Epithelial cell of prostate (primary cell): ENCODE results near the gene MTCL3.
A peak's percentile ranks its signal among the peaks of the same experiment; 100 is the strongest.

Experiments used
- DNase-seq: peaks from one replicate; pipeline ENCODE4 v3.0.0-alpha.2; 2011; ENCODE audit warnings: low read depth, low spot score
- H3K27ac ChIP-seq: fragments of 450-650 bp; 2 replicates; pipeline ENCODE4 v1.5.1; 2017; ENCODE audit warnings: mild to moderate bottlenecking

The MTCL3 gene

DNA sequence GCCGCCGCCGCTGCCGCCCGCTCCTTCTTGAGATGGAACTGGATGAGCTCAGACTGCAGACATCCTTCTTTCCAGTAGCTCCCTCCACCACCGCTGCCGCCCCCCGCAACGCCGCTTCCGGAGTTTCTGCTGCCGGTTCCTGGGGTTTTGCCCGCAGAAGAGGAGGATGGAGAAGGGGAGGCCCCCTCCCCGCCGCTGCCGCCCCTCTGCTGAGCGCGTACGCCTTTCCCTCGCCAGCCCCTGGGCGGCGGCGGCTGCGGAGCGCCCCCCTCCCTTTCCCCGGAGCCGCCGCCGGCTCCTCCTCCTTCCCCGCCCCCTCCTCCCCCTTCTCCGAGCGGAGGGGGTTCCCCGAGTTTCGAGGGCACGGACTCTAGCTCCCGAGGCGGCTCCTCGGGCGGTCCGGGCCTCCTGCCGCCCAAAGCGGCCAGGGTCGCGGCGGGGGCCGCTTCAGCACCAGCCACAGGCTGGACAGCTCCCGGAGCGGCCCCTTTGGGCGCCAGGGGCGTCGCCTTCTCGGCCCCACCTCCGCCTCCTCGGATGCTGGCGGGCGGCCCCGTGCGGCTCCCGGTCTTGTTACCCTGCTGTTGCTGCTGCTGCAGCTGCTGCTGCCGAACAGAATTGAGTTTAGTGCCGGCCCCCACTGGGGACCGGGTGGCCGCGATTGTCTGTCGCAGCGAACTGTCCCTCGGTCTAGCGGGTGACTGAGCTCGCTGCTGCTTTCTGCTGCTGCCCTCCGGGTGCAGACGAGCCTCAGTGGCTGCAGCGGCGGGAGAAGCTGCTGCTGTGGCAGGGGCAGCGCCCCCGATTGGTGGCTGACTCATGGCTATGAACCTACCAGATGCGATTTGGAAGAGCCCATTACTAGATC is 3.1 kb downstream of the MTCL3 start:
- DNase-seq: no peak
- no peak overlapping the region for H3K27ac ChIP-seq

DNA sequence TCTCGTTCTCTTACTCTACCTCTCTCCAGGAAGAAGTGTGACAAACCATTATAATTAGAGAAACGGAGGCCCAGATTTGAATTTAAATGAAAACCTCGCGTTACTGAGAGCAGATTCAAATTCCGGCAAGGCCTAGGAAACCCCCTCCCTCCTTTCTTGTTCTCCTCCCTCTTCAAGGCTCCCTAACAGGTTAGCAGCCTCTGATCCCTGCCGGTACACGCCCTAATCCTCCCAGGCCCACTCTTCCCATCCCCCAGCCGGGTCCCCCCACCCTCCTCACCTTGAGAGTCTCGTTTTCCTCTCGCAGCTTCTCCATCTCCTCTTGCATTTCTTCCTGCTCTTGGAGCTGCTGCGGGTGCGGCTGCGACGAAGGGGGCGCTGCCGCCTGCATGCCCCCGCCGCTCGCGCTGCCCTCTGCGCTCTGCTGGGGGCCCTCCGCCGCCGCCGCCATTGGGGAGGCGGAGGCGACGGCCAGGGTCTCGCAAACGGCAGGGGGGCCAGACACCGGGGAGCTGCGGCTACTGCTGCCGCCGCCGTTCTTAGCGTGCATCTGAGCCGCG is 3.8 kb downstream of the MTCL3 start:
- no peak overlapping the region for H3K27ac ChIP-seq

GRCh38 chr6:127514773-127515227 is 4.3 kb downstream of the MTCL3 start:
- no peak overlapping the region for H3K27ac ChIP-seq
- DNase-seq: no peak

More for the DNA sequence above, 3.8 kb downstream of the MTCL3 start:
- no peak for DNase-seq

GRCh38 chr6:127514179-127514772 is 4.9 kb downstream of the MTCL3 start:
- DNase-seq: no peak
- no peak overlapping the region for H3K27ac ChIP-seq

GRCh38 chr6:127513425-127513824 is 5.7 kb downstream of the MTCL3 start:
- no peak for DNase-seq
- no peak overlapping the region for H3K27ac ChIP-seq

DNA sequence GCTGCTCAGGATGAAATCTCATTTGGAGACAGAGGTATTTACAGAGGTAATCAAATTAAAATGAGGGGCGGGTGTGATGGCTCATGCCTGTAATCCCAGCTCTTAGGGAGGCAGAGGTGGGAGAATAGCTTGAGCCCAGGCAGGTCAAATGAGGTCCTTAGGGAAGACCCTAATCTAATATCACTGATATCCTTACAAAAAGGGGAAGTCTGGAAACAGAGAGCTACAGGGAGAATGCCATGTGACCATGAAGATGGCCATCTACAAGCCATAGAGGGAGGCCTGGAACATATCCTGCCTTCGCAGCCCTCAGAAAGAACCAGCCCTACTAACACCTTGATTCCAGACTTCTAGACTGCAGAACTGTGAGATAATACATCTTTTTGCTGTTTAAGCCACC is 8.3 kb downstream of the MTCL3 start:
- no peak for DNase-seq
- H3K27ac ChIP-seq: no peak overlapping the region

DNA sequence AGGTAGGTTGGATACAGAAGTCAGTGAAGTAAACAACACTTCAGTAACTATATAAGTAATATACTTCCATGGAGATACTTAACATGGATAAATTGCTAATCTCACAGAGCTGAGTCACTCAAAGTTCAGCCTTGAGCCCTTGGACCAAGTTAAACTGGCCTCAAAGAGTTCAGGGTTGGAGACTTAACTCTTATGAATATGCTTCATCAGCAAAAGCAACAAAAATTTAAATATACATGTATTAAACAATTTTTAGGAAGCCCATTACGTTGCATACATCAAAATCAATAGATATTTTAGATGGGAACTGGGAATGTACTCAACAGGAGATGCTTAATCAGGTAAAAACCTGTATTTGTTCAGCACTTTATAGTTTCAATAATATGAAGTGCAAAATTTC is 12.2 kb downstream of the MTCL3 start:
- H3K27ac ChIP-seq: no peak overlapping the region
- DNase-seq: no peak

GRCh38 chr6:127503022-127503421 is 16.1 kb downstream of the MTCL3 start:
- DNase-seq: no peak
- no peak overlapping the region for H3K27ac ChIP-seq

DNA sequence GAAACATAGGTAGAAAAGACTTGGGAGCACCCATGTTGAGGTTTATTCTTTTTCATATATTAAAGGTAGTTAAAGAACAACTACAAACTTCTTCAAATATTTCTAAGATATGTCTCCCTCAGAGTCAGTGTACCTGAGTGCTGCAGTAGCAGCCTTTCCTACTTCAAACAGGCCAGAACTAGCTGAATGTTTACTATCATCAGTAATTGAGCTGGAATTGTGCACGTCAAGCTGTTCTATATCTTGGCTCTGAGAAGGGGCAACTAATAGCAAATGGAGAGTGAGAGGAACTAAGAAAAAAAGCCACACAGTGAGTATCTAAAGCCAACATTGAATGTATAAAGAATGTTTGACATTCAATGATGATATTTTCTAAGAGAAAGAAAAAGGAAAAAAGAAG is 21.7 kb downstream of the MTCL3 start:
- no peak for DNase-seq
- no peak overlapping the region for H3K27ac ChIP-seq

DNA sequence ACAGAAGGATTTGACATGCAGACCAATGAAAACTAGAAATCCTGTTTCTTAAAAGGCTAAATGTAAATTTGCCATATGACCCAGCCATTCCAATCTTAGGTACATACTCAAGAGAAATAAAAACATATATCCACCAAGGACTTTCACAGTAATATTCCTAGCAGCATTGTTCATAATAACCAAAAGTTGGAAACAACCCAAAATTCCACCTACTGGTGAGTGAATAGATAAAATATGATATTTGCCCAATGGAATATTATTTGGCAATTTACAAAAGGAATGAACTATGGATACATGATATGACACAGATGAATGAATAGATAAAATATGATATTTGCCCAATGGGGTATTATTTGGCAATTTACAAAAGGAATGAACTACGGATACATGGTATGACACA is 22.7 kb downstream of the MTCL3 start:
- no peak overlapping the region for H3K27ac ChIP-seq
- no peak for DNase-seq

DNA sequence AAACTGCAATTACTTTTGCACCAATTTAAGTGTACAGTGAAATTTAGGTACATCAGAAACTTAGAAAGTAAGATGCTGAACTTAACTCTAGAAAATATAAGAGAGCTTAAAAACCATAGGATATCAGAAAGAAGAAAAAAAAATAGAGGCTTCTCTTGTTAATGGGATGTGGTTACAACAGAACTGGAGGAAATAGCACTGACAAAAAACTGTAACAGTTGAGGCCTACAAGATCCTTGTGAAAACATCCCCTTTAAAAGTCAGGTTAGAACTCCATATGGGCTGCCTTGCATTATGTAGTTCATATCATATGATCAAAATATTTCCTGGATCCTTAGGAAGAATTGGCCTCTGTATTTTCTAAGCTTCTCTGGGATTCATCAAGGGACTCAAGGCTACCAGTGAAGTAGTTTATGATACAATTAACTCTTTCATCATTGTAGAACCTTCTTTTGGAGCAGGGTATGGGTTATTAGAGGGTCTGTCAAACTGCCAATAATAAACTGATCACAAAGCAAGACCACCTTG is 24.8 kb downstream of the MTCL3 start:
- no peak for DNase-seq
- no peak overlapping the region for H3K27ac ChIP-seq

DNA sequence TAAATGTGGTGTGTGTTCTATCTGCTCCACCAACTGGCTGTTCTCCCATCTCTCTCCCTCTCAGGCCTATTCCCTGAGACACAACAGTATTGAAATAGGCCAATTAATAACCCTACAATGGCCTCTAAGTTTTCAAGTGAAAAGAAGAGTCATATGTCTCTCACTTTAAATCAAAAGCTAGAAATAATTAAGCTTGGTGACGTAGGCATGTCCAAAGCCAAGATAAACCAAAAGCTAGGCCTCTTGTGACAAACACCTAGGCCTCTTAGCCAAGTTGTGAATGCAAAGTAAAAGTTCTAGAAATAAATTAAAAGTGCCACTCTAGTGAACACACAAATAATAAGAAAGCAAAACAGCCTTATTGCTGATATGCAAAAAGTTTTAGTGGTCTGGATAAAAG is 29.9 kb downstream of the MTCL3 start:
- no peak for DNase-seq
- H3K27ac ChIP-seq: no peak overlapping the region

GRCh38 chr6:127486934-127487333 is 32.2 kb downstream of the MTCL3 start:
- no peak overlapping the region for H3K27ac ChIP-seq
- no peak for DNase-seq

DNA sequence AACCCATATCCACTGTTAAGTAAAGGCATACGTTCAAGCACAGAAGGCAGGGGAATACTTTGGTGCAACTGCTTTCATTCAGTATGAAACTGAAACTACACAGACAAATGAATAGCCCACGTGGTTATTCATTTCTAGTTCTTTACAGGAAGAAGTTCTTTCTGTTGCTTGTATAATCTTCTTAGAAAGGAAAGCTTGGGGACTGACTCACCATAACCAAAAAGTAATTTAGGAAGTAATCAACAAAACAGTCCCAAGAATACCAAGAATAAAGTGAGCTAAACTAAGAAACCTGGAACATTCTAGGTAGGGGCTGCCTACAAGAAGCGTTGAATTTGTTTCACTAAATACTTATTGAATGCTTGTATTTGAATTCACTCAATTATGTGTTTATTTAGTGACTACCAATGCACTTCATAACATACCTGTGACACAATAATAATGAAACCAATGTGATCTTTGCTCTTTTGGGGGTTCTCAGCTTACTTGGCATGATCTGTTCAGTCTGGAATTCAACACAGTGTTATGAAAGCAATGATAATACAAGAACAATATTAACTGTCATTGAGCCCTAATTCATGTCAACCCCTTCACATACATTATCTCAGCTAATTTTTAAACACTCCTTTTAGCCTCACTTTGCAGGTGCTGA is 34.8 kb downstream of the MTCL3 start:
- DNase-seq: peak; percentile 20
- H3K27ac ChIP-seq: peak overlapping the region; percentile 50

- peak overlapping the region; percentile 50 for H3K27ac ChIP-seq
- no peak for DNase-seq
Measured at GRCh38 chr6:127483399-127484055, 35.6 kb downstream of the MTCL3 start.

- no peak for DNase-seq
- H3K27ac ChIP-seq: peak overlapping the region; percentile 17
Measured at GRCh38 chr6:127482325-127482724, 36.8 kb downstream of the MTCL3 start.

DNA sequence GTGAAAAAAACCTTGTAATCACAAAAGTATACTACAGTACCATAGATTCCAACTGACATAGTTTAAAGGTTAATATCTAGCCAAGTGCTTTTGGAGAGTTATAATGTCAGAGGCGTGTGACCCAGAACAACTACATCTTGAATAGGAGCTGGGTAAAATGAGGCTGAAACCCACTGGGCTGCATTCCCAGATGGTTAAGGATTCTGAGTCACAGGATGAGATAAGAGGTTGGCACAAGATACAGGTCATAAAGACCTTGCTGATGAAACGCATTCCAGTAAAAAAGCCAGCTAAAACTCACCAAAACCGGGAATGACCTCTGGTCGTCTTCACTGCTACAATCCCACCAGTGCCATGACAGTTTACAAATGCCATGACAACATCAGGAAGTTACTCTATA is 37.5 kb downstream of the MTCL3 start:
- no peak for DNase-seq
- peak overlapping the region; percentile 17 for H3K27ac ChIP-seq

DNA sequence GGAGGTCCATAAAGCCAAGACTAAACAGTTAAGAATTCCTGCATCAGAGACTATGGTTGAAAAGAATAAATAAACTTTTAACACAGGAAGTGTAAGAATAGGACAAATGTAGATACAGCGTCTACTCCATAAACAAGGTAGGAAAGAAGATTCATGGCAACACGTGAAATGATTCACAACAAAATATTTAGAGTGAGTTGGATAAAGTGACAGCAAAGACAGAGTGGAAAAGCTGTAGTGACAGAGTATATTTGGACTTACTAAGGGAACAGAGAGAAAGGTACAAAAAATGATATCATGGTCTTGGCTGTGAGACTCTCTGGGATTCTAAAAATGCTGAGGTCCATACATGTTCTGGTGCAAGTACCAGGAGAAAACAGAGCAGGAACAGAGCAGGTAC is 38.0 kb downstream of the MTCL3 start:
- no peak overlapping the region for H3K27ac ChIP-seq

DNA sequence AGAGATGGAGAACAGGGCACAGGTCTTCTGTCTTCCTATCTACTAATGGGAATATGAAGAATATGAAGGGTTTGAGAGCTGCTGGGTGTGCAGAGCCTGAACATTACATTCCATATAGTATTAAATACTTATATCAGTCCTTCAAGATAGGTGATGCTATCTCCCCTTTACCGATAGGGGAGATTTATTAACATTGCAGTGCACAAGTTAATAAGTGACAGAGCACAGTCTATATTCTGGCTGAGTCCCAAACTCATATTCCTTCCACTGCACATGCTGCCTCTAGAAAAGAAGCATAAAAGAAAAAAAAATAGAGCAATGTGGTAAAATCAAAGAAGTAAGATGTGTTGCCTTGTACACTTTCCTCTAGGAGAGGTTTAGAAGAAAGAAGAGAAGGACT is 41.5 kb downstream of the MTCL3 start:
- no peak for DNase-seq
- H3K27ac ChIP-seq: no peak overlapping the region

More for the DNA sequence above, 38.0 kb downstream of the MTCL3 start:
- no peak for DNase-seq

DNA sequence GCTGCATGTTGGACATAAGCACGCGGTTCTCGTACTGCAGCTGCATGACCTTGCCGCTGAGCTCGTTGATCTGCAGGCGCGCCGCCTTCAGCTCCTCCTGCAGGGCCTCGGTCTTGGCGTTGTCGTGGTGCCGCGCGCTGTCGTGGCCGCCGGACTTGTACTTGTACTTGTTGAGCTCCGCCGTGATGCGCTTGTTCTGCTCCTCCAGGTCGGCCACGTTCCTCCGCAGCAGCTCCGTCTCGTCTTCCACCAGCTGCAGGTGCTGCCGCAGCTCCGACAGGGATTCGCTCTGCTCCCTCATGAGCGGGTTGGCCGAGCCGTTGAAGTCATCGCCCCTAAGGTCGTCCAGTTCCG is 43.3 kb downstream of the MTCL3 start:
- no peak overlapping the region for H3K27ac ChIP-seq
- no peak for DNase-seq
